Iris pigment epithelial cell (primary cell): ENCODE results near the gene METTL21A.

ENCODE experiments used
- DNase-seq: peaks from one replicate; pipeline ENCODE4 v3.0.0-alpha.2; 2011; ENCODE audit warnings: low read depth

Gene METTL21A

DNA sequence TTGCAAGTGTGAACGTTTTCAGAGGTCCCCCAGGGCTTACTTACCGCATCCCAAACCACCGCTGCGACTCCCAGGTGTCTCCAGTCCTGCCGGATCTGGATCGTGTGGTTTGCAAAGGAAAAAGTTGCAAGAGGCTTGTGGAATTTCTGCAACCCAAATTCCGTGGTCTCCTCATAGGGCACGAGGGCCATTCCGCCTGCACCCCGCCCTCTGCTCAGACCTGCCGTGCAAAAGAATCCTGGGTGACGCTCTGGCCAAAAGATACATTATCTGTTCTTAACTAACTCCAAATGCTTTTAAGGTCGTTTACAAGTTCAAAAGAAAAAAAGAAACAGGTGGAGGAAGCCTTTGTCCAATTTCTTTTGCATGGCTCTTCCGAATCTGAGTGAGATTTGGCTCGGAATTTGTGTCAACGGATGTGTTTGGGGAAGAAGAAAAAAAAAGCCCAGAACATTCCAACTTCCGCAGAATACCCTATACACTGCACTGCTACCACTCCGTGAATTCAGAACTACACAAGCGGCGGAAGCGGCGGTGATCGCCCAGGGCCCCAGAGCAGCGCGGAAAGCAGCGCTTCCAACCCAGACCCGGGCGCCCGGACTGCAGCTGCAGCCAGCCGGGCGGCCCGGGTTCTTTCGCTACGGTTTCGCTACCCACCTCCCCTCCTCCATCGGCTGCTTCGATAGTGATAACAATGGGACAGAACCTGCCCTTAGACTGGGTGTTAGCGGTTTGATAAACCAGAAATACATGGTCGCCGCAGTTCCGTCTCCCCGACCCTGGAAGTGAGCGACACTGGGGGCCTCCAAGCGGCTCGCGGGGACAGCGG, 795 bp downstream of the METTL21A start:
- DNase-seq: peak; percentile 81

DNA sequence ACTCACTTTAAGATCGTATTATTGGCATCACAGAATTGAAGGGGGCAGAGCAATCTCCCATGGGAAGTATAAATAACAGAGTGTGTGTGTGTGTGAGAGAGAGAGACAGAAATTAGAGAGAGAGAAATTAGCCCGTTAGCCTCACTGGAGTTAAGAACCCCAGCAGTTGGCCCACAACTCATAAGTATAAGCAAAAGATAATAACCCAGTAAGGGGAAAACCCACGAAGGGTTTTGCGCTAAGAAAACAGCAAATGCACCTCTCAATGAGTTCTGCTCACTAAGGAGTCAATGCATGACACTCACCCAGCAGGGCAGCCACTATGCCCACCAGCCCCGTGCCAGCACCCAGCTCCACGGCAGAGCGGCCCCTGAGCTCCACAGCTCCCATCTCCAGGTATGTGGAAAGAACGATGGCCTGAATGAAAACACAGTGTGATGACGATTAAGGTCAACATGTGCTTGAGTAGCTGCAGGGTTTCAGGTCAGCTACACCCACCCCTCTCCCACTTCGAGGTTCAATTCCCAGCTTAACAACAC, 3.6 kb downstream of the METTL21A start:
- DNase-seq: no peak

DNA sequence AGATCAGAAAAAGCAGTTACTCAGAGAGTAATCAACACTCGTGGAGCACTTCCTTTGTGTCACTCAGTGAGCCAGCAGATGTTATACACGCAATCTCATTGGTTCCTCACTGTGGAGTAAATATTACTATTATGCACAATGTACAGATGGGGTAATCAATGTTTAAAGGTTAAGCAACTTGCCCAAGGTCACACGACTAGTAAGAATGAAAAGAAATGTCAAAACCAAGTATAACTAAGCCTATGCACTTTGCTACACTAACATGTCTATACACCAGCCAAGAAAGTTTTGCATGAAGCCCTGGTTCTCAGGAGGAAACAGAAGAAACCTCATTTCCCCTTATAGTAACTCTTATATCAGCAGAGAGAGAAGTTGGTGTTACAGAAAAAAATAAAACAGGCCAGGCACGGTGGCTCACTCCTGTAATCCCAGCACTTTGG, 5.4 kb downstream of the METTL21A start:
- no peak for DNase-seq

DNA sequence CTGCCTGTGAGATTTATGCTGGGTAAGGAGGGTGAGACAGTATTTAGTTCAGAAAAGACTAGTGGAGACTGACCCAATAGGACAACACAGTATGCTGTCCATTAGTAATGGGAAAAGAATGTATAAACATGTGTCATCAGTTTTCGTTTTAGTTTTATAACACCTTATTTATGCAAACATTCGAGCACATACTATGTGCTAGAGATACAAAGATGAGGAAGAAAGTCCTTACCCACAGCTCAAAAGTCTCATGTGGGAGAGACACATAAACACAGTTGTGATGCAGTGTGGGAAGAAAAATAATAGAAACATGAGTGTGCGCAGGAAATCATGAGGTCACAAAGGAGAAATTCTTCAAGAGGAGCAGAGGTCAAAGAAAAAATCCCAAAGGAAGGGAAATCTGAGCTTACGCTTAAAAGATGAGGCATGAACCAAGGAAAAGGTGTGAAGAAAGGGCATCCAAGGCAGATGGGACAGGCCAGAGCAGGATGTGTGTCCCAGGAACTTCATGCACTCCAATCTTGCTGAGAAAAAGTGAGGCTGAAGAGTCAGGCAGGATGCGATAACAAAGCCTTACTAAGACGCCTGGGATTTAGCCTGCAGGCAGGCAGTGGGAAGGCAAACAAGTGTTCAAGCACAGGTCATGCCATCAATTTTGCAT, 8.1 kb downstream of the METTL21A start:
- DNase-seq: peak; percentile 91

DNA sequence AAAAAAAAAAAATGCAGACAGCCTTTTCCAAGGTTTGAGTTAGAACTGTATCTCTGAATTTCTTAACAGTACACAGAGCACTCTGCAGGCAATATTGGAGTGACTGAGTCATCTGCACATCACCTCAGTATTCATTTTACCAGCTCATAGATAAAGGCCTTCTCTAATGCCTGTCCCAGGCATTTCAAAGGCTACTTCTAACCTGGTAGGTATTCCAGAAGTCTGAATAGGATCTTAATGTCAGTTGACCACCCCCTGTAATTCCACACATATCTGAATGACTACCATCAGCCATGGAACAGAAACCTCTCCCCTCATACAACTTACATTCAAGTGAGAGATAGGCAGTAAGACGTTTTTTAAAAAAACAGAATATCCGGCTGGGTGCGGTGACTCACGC, 9.0 kb downstream of the METTL21A start:
- peak; percentile 81 for DNase-seq

DNA sequence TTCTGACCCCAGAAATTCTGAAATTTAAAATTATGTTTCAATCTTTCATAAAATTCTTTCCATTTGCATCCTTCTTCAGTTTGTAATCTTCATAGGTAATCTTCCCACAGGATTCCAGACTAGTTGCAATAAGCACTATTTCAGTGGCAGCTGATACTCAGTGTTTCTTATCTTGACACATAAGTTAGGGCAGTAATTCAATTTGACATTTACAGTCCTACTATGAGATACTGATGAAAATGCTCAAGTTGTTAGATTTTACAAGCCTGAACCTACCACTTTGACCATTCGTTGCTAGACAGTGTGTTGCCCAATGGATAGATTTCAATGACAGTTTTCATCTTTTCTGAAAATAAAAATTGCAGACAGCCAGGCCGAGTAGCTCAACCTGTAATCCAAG, 10.4 kb downstream of the METTL21A start:
- DNase-seq: no peak

DNA sequence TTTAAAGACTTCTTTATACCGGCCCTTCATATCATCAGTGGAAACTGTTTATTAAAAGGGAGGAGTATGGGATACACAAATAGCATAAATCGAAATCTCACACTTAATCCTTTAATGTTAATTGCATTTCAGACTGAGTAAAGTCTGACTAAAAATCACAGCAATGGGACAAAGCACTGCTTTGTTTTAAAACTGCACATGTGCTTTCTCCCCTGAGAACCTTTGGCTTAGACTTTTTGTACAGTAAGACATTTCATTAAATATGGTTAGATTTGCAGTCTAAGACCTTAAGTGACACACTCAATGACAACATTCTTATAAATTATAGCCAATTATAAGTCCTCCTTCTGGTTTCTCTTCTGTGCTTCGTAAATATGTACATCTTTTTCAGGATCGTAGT, 12.5 kb downstream of the METTL21A start:
- DNase-seq: no peak

DNA sequence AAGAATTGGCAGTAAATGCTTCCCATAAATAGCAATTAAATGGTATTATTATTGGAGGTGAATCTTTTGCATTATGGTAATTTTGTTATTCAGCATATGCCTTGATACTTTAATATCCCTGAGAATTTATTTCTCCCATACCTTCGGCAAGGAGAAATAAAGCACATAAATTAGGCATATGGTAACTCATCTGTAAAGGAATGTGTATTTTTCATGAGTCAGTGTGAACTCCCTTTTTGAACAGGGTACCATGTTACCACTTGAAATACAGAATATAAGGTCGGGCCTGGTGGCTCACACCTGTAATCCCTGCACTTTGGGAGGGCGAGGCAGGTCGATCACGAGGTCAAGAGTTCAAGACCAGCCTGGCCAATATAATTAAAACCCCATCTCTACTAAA, 18.4 kb downstream of the METTL21A start:
- DNase-seq: no peak

DNA sequence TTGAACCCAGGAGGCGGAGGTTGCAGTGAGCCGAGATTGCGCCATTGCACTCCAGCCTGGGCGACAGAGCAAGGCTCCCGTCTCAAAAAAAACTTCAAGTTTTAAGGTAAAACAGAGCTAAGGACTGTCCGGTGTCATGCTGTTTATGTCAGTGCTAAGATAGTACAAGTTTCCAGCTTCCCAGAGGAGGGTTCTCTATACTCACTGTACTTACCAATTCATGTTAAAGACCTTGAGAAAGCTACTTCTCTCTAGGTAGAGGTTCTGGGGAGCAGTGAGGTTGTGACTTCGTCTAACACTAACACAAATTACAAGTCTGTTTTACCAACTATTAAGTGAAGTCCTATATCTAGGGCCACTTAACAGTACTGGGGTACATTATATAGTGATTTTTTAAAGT, 18.8 kb downstream of the METTL21A start:
- DNase-seq: no peak

DNA sequence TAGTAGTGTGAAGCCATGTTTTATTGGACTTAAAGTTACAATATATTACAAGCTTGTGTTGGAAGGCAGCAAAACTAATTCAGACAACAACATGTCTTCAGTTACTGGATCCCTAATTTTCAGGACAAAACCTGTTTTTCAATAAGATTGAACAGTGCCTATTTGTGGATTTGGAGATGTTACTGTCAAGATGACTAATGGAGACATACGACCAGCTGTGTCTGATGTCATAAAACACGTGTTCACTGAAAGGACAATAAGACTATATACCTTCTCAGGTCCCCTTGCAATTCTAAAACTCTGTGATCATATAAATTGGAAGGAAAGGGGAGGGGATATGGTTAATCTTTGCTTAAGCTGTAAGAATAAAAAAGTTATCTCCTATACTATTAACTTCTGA, 21.7 kb downstream of the METTL21A start:
- DNase-seq: no peak

DNA sequence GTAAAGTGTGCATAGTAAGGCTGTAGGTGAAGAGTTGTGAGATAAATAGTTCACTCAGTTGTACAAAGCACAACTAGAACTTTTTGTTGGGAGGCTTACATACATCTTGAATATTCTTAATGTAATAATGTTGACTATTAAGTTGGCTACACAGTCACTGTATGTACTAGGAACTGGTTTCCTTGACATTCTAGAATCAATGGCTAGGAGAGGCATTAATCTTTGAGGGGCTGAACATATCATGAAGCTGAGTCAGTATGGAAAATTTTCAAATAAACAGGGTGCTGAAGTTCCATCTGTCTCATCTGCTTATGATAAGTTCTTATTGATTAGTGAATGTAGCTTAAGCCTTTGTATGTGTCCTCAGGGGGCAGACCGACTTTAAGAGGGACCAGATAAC, 23.4 kb downstream of the METTL21A start:
- peak; percentile 56 for DNase-seq

DNA sequence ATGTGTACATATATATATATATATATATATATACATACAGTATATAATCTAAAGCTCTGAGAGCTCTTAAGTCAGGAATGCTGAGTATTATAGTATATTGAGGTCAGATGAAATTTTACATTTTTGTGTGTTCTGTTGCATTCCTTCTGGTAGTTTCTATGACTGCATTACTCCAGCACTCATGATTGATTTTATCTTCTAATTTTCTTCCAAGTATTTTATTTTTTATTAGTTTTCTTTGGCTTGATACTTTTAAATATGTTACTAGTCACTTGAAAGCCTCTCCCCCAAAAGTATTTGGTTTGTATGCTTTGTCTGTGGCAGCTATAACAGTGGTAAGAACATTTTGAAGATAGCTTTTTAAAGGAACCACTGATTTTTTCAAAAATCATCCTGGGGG, 25.0 kb downstream of the METTL21A start:
- DNase-seq: peak; percentile 62

DNA sequence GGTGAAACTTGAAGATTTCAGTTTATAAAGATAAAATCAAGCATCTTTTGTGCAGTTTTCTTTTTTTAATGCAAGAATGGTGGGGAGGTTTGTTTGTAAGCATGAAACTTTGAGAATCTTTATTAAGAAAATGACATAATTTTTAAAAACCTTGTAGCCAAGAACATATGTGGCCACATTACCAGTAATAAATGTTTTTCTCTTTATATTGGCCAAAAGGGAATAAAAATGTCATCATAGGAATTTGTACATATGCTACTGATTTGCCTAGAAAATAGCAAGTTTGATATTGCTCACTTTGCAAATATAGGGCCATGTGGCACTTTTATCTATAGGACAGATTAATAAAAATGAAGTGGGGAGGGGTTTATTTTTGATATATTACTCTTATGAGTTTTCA, 25.6 kb downstream of the METTL21A start:
- DNase-seq: no peak

DNA sequence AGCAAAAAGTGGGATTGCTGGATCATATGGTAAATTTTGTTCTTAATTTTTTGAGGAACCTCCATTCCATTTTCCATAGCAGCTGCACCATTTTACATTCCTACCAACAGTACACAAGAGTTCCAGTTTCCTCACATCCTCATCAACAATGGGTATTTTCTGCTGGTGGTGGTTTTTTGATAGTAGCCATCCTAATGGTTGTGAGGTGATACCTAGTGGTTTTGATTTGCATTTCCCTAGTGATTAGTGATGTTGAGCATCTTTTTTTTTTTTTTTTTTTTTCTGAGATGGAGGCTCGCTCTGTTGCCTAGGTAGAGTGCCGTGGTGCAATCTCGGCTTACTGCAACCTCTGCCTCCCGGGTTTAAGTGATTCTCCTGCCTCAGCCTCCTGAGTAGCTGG, 30.5 kb downstream of the METTL21A start:
- DNase-seq: no peak

DNA sequence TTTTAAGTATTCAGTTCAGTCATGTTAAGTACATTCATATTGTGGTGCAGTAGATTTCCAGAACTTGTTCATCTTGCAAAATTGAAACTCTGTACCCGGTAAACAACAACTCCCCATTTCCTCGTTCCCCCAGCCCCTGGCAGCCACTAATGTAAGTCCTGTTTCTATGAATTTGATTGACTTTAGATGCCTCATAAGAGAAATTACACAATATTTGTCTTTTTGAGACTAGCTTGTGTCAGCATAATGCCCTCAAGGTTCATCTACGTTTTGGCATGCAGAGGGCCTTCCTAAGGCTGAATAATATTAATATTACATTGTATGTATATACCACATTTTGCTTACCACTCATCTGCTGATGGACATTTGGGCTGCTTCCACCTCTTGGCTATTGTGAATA, 30.9 kb downstream of the METTL21A start:
- DNase-seq: no peak

DNA sequence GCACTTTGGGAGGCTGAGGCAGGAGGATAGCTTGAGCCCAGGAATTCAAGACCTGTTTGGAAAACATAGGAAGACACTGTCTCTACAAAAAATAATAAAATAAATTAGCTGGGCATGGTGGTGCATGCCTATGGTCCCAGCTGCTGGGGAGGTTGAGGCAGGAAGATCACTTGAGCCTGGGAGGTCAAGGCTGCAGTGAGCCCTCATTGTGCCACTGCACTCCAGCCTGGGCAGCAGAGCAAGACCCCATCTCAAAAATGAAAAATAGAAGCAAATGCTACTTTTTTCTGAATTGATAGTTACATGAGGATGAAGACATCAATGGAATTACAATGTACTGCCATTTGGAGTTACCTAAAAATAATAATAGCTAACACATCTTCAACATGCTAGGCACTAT, 31.9 kb downstream of the METTL21A start:
- no peak for DNase-seq

DNA sequence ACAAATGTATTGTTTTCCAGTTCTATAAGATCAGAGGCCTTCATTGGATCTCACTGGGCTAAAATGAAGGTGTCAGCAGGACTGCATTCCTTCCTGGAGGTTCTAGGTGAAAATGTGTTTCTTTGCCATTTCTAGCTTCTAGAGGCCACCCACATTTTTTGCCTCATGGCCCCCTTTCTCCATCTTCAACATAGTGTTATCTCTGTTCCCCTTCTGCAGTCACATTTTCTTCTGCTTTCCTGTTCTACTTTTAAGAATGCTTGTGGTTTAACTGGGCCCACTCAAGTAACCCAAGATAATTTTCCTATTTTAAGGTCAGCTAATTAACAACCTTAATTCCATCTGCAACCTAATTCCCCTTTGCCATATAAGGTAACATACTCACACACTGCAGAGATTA, 36.1 kb downstream of the METTL21A start:
- no peak for DNase-seq

DNA sequence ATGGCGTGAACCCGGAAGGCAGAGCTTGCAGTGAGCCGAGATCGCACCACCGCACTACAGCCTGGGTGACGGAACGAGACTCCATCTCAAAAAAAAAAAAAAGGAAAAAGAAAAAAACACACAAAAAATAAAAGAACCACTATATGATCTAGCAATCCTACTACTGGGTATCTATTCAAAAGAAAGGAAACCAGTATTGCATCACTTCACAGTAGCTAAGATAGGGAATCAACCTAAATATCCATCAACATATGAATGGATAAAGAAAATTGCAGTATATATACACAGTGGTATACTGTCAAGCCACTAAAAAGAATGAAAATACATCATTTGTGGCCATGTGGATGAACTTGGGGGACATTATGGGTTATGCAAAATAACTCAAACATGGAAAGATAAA, 37.9 kb downstream of the METTL21A start:
- DNase-seq: no peak

DNA sequence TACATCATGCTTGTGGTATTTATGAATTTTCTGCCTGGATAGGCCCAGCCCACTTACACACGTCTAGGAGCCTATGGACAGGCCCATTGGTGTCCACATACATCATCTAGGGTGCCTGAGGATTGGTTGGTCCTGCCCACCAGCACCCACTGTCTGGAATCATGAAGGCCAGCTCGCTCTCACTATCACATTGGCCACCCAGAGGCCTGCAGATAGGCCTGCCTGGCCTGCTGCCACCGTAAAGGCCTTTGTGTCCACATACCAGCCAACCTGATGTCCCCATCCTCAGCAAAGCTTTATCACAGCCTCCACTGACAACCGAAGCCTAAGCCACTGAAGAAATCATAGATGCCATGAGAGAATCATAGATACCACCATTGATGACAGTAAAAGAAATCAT, 40.2 kb downstream of the METTL21A start:
- no peak for DNase-seq

DNA sequence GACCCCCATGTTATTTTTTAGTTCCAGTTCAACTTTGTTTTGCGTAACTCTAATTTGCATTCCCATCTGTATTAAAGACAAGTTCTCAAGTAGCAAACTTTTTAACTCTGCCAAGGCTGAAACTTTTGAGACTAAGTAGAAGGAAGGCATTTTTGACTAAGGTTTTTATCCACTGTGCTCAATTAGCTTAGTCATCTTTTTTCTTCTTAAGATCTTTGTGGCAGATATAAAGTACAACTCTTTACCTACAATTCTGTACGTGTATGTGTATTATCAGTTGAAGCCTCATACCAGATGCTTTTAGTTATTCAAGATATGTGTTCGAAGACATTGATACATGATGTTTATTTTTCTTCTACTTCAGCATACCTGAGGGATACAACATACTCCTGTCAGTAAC, 53.8 kb downstream of the METTL21A start:
- peak; percentile 31 for DNase-seq

DNA sequence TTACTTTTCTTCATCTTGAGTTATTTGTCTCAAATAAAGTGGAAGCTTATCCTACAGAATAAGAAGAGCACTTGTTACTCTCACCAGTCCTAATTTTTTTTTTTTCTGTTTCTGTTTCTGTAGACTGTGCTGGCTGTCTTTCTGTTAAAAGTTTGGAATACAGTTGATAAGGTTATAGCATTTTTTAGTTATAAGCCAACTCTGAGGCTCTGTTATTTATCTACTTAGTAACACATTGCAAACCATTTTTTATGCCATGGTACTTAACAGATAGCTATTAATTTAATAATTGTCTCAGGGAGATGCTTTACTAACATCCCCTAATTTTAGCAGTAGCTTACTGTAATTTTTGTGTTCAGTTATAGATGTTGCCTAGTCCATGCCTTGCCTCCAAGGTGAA, 57.5 kb downstream of the METTL21A start:
- DNase-seq: no peak

DNA sequence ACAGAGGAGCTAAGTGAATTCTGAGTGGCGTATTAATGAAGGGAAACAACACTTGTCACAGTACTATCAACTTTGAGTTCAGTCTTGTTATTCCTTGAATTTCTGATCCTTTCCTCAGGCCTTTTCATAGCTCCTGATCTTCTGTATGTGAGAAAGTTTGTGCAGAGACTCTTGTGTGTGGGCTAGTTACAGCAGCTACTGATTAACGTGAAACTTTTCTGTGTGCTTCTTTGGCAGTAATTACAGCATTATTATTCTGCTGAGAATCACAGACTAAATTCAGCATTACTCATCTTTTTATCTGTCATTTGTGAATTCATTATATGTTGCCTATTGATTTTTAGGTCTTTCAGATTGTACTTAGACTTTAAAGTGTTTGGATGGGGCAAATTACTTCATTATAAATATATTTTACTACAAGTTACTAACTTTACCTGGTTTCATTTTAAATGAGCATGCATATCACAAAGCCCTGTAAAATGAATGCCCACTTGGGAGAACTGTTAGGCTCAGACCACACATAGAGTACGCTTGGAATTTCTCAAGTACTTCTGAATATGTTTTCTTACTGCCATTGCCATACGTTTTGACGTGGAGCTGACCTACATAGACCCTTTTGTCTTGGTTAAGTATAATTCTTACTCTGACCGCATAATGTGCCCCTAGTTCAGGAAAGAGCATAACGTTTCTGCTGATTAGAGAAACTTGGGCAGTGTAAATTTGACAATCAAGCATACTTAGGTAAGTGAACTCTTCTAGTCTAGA, 59.3 kb downstream of the METTL21A start:
- no peak for DNase-seq
